Activated CD8-positive, alpha-beta memory T cell treated with anti-CD3 and anti-CD28 coated beads, Interleukin-2, amount 10 ng/mL, durations not matched to agents 7 days and 5 days (primary cell): Measurements from ENCODE around the gene DSCAM. TPM values are rescaled to one million over a fixed set of nuclear protein-coding genes. Genes with fewer than 3 reads are reported as not detected.
"Not testable (repeated sequence)": the region's sequence is repeated elsewhere in the genome, so short reads cannot be mapped to it uniquely, and the experiment has no call there.

Experiments used
- ATAC-seq: fragments of 150-1000 bp; cut with Tn5 transposase; one replicate; pipeline ENCODE4 v1.10.0; 2021; ENCODE audit warnings: moderate library complexity
- CTCF ChIA-PET: fragments of 350-600 bp; sonication (Branson Sonifier 250); formaldehyde crosslinking; loops from one replicate; lab custom pipeline; 2021; ENCODE audit warnings: antibody characterized with exemption; lab: Charles Lee
- DNase-seq: peaks from one replicate; pipeline ENCODE4 v3.0.0-alpha.2; 2020
- H3K27ac Mint-ChIP-seq: one replicate; pipeline ENCODE4 v1.8.0; 2021; ENCODE audit warnings: mild to moderate bottlenecking, mixed read lengths
- H3K27me3 Mint-ChIP-seq: one replicate; pipeline ENCODE4 v1.8.0; 2021; ENCODE audit warnings: mixed read lengths
- H3K36me3 Mint-ChIP-seq: one replicate; pipeline ENCODE4 v1.8.0; 2021; ENCODE audit warnings: mild to moderate bottlenecking, mixed read lengths
- H3K4me1 Mint-ChIP-seq: one replicate; pipeline ENCODE4 v1.8.0; 2021; ENCODE audit warnings: mixed read lengths
- H3K4me3 Mint-ChIP-seq: one replicate; pipeline ENCODE4 v1.8.0; 2021; ENCODE audit warnings: mild to moderate bottlenecking, moderate library complexity, mixed read lengths
- H3K9me3 Mint-ChIP-seq: one replicate; pipeline ENCODE4 v1.8.0; 2022; ENCODE audit warnings: low read depth, mixed read lengths
- total RNA-seq, 2 experiments: library from RNA; stranded (reverse); gene quantifications; one replicate each; pipeline ENCODE4 v1.2.3, GENCODE V29; 2021

Gene DSCAM
- total RNA-seq, 2 experiments from 2014 or later, result not detected

DNA sequence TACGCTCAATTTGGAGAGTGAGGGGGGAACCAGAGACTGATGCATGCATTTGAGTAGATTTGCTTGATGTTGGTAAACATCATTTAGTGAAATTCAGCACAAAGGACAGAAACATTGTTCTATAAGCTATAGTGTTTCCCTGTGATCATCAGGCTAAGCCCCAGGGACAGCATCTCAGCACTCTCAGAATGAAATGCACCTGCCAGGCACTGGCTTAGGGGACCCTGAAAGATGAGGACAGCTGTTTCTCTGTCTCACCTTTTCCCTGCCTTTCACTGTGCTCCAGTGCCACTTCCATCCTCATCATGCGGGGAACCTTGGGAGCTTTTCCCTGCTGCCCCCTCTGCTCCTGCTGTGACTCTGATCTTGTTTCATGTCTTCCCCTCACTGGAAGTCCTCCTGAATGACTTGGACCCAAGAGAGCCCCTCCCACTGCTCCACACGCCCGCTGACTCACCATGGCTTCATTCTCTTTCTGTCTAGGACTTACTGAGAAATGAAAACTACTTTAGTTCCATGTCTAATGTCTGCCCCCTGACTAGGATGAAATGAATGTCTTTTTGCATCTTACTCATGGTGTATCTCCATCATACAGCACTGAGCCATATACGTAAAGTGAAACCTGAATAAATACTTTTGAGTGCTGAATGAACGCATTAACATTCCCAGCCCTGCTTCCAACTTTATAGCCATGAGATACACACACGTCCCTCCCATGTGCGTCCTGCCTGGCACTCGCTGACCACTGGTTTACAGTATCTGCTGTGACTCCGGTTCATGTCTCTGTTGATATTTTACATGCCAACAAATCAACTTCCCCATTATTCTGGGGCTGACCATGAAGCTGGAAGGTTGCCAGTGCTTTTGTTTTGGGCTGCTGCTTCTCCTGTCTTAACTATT, 797.7 kb downstream of the DSCAM start:
- no peak for DNase-seq
- no peak overlapping the region for H3K4me3 Mint-ChIP-seq
- H3K9me3 Mint-ChIP-seq, result peaks cover 9% of the 10 kb centered on the region
- no peaks in the 10 kb centered on the region for H3K4me1 Mint-ChIP-seq
- ATAC-seq, result no peak
- no peak overlapping the region for H3K27ac Mint-ChIP-seq
- H3K27me3 Mint-ChIP-seq, result no peaks in the 10 kb centered on the region
- CTCF ChIA-PET, result no interaction called here
- no peaks in the 10 kb centered on the region for H3K36me3 Mint-ChIP-seq

GRCh38 chr21:40047993-40048730, 798.8 kb downstream of the DSCAM start:
- no peak for ATAC-seq
- H3K9me3 Mint-ChIP-seq, result peaks cover 10% of the 10 kb centered on the region
- H3K36me3 Mint-ChIP-seq, result no peaks in the 10 kb centered on the region
- no peak overlapping the region for H3K27ac Mint-ChIP-seq
- H3K27me3 Mint-ChIP-seq, result no peaks in the 10 kb centered on the region
- H3K4me3 Mint-ChIP-seq, result no peak overlapping the region
- CTCF ChIA-PET, result no interaction called here
- no peak for DNase-seq
- H3K4me1 Mint-ChIP-seq, result no peaks in the 10 kb centered on the region

DNA sequence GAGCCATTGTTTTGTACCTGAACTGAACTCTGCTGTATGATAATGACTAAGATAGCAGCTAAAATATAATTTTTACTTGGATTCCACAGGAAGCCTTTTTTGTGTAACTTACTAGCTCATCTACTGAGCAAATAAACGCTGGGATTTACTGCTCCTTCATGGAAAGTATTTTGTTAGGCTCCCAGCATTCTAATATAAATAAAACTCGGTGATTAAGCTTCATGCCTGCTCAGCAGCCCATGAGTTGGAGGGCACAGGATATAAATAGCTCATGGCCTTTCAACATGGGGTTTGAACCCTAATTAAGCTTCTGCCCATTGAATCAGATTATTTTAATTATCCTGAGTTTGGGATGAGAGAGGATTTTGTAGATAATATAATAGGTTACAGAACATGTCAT, 799.7 kb downstream of the DSCAM start:
- H3K4me1 Mint-ChIP-seq, result no peaks in the 10 kb centered on the region
- peaks cover 10% of the 10 kb centered on the region for H3K9me3 Mint-ChIP-seq
- H3K27ac Mint-ChIP-seq, result no peak overlapping the region
- CTCF ChIA-PET, result no interaction called here
- ATAC-seq (no peak), DNase-seq (no peak)
- no peaks in the 10 kb centered on the region for H3K36me3 Mint-ChIP-seq
- H3K27me3 Mint-ChIP-seq, result no peaks in the 10 kb centered on the region
- H3K4me3 Mint-ChIP-seq, result no peak overlapping the region

GRCh38 chr21:40043866-40044265, 803.1 kb downstream of the DSCAM start:
- Mint-ChIP-seq H3K9me3 (peaks cover 5% of the 10 kb centered on the region), H3K36me3 (no peaks in the 10 kb centered on the region), H3K4me1 (no peaks in the 10 kb centered on the region), H3K27me3 (no peaks in the 10 kb centered on the region), H3K27ac (no peak overlapping the region), H3K4me3 (no peak overlapping the region)
- CTCF ChIA-PET, result no interaction called here
- DNase-seq (no peak), ATAC-seq (no peak)

GRCh38 chr21:40043423-40043822, 803.5 kb downstream of the DSCAM start:
- CTCF ChIA-PET, result no interaction called here
- ATAC-seq (no peak), DNase-seq (no peak)
- Mint-ChIP-seq H3K27ac (no peak overlapping the region), H3K36me3 (no peaks in the 10 kb centered on the region), H3K4me3 (no peak overlapping the region), H3K27me3 (no peaks in the 10 kb centered on the region), H3K4me1 (no peaks in the 10 kb centered on the region), H3K9me3 (peaks cover 5% of the 10 kb centered on the region)

- H3K9me3 Mint-ChIP-seq, result peaks cover 5% of the 10 kb centered on the region
- no peaks in the 10 kb centered on the region for H3K27me3 Mint-ChIP-seq
- H3K27ac Mint-ChIP-seq, result no peak overlapping the region
- no peak overlapping the region for H3K4me3 Mint-ChIP-seq
- H3K36me3 Mint-ChIP-seq, result no peaks in the 10 kb centered on the region
- ATAC-seq (no peak), DNase-seq (no peak)
- H3K4me1 Mint-ChIP-seq, result no peaks in the 10 kb centered on the region
- CTCF ChIA-PET, result no interaction called here
These were observed 805.5 kb downstream of the DSCAM start for GRCh38 chr21:40041446-40041845.

GRCh38 chr21:40033156-40033782, 813.7 kb downstream of the DSCAM start:
- H3K27me3 Mint-ChIP-seq, H3K27ac Mint-ChIP-seq, H3K4me1 Mint-ChIP-seq, DNase-seq, H3K4me3 Mint-ChIP-seq, CTCF ChIA-PET, ATAC-seq, H3K36me3 Mint-ChIP-seq: not testable (repeated sequence)
- peaks cover 12% of the 10 kb centered on the region for H3K9me3 Mint-ChIP-seq

DNA sequence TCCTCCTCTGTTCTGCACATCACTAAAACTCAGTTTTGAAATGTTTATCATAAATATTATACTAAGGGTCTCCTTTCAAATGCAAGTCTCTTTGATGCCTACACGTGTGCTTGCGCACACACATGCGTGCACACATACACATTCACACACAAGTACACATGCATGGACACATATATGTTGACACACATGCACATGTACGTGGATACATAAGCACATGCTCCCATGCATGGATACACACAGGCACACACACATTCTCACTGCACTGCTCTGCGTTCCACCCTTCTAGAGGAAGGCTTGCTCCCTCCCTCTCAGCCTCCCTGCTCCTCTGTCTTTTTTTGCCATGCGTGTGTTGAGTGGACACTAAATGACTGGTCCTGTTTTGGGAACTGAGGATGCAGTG, 817.1 kb downstream of the DSCAM start:
- Mint-ChIP-seq H3K36me3 (no peaks in the 10 kb centered on the region), H3K4me3 (no peak overlapping the region), H3K27me3 (no peaks in the 10 kb centered on the region), H3K27ac (no peak overlapping the region), H3K9me3 (peaks cover 12% of the 10 kb centered on the region), H3K4me1 (no peaks in the 10 kb centered on the region)
- ATAC-seq (no peak), DNase-seq (no peak)
- CTCF ChIA-PET, result no interaction called here

GRCh38 chr21:40028393-40028792, 818.6 kb downstream of the DSCAM start:
- CTCF ChIA-PET, H3K27ac Mint-ChIP-seq, H3K4me1 Mint-ChIP-seq, H3K4me3 Mint-ChIP-seq, H3K36me3 Mint-ChIP-seq, DNase-seq, ATAC-seq, H3K27me3 Mint-ChIP-seq: not testable (repeated sequence)
- peaks cover 12% of the 10 kb centered on the region for H3K9me3 Mint-ChIP-seq

DNA sequence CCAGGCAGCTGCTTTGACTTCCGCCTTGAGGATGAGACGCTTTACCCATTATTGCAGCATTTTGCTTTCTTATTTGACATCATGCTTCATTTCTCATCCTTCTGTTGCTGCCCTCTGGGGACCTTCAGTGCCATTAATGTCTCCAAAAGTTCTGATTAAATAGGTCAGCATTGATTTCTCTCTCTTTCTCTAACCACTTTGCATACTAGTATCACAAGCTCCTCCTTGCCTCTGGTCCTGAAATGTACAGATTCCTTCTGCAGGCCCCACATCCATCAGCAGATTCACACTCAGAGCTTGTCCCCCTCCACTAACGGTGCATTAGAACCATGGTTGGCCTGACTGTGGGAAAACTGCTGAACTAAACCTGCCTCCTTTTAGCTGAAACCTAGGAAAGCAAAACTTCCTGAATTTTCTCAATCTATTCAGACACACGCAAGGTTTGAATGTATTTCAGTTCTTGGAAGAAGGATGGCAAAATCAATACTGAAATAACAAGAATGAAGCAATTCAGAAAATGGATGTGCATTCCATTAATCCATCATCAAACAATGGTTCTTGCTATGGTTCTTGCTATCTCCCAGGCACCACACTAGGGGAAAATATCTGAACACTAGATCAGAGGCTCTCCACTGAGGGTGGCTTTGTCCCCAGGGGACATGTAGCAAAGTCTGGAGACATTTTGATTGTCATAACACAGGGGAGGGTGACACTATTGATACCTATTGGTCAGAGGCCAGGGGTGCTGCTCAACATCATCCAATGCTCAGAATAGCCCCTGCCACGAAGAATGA, 825.2 kb downstream of the DSCAM start:
- DNase-seq (no peak), ATAC-seq (no peak)
- no peak overlapping the region for H3K27ac Mint-ChIP-seq
- no peak overlapping the region for H3K4me3 Mint-ChIP-seq
- no peaks in the 10 kb centered on the region for H3K4me1 Mint-ChIP-seq
- CTCF ChIA-PET, result no interaction called here
- H3K36me3 Mint-ChIP-seq, result no peaks in the 10 kb centered on the region
- peaks cover 9% of the 10 kb centered on the region for H3K9me3 Mint-ChIP-seq
- no peaks in the 10 kb centered on the region for H3K27me3 Mint-ChIP-seq

DNA sequence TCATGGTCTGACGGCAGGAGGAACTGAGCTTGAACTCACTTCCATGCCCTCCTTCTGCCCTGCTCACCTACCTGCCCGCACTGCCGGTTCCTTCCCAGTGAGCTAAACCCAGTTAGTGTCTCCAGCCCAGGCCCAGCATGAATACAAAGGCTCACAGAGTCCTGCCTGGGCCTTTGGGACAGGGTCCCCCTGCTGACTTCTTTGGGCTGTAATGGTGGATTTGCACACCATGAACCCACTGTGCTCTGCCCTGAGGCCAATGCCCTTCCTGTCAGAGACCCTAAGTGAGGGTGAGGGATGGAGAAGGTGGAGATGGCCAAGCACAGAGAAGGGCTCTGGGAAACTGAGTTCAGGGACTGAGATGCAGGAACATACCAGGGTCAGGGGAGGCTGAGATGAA, 826.3 kb downstream of the DSCAM start:
- ATAC-seq (no peak), DNase-seq (no peak)

GRCh38 chr21:40018871-40019475, 828.0 kb downstream of the DSCAM start:
- ATAC-seq, result no peak
- CTCF ChIA-PET, result no interaction called here
- no peaks in the 10 kb centered on the region for H3K36me3 Mint-ChIP-seq

More for the DNA sequence above, 826.3 kb downstream of the DSCAM start:
- H3K27me3 Mint-ChIP-seq, result no peaks in the 10 kb centered on the region
- CTCF ChIA-PET, result no interaction called here
- H3K4me3 Mint-ChIP-seq, result no peak overlapping the region
- H3K4me1 Mint-ChIP-seq, result no peaks in the 10 kb centered on the region
- no peak overlapping the region for H3K27ac Mint-ChIP-seq
- no peaks in the 10 kb centered on the region for H3K36me3 Mint-ChIP-seq
- peaks cover 9% of the 10 kb centered on the region for H3K9me3 Mint-ChIP-seq

GRCh38 chr21:40016667-40017066, 830.3 kb downstream of the DSCAM start:
- no peaks in the 10 kb centered on the region for H3K27me3 Mint-ChIP-seq
- DNase-seq (no peak), ATAC-seq (no peak)
- H3K27ac Mint-ChIP-seq, result no peak overlapping the region
- CTCF ChIA-PET, result no interaction called here
- peaks cover 14% of the 10 kb centered on the region for H3K9me3 Mint-ChIP-seq
- H3K4me3 Mint-ChIP-seq, result no peak overlapping the region
- H3K4me1 Mint-ChIP-seq, result no peaks in the 10 kb centered on the region
- H3K36me3 Mint-ChIP-seq, result no peaks in the 10 kb centered on the region

More at GRCh38 chr21:40018871-40019475, 828.0 kb downstream of the DSCAM start:
- Mint-ChIP-seq H3K27me3 (no peaks in the 10 kb centered on the region), H3K4me1 (no peaks in the 10 kb centered on the region), H3K4me3 (no peak overlapping the region), H3K27ac (no peak overlapping the region), H3K9me3 (peaks cover 12% of the 10 kb centered on the region)
- no peak for DNase-seq
